GM21737 (cell line): ENCODE results near the gene TBRG4.

Source experiments
- ATAC-seq: cut with Tn5 transposase; IDR thresholded peaks from one replicate; pipeline ENCODE4 v1.9.1; 2021; ENCODE audit warnings: mild to moderate bottlenecking, moderate library complexity; ENCODE audit not compliant: unreplicated experiment

The TBRG4 gene

GRCh38 chr7:45075871-45076796 lies 35.4 kb downstream of the TBRG4 start:
- ATAC-seq: no peak

GRCh38 chr7:45075355-45075644 lies 36.2 kb downstream of the TBRG4 start:
- no peak for ATAC-seq

- no peak for ATAC-seq
Measured at GRCh38 chr7:45074528-45075354, 36.8 kb downstream of the TBRG4 start.

GRCh38 chr7:45073786-45074527 lies 37.5 kb downstream of the TBRG4 start:
- no peak for ATAC-seq

DNA sequence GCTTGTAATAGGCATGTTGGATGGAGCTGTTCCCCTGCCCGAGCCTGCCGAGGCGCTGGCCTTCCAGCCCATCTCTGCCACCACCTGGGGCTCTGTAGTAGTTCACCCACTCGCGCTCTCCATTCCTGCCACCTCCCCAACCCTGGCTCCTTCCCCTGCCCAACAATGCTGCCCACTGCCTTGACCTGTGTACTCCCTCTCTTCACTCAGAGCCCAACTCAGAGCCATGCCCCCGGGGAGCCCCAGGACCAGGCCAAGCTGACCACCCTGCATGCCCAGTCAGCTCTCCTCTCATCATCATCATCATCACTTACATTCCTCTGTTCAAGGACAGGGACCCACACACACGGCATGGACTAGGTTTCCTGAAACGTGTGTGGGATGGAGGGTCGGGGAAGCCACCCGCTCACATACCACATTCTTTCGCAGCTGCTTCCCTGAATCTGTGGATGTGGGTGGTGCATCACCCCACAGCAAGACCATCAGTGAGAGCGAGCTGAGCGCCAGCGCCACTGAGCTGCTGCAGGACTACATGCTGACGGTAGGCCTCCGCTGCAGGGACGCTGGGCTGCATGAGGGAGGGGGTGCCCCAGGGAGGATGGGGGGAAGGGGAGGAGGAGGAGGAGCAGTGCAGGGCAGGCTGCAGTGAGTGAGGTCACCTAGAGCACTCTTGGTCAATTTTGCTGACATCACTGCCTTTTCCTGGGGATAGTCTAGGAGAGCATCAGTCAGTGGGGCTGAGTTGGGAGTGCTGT lies 38.3 kb downstream of the TBRG4 start:
- ATAC-seq: no peak

GRCh38 chr7:45072131-45073030 lies 39.1 kb downstream of the TBRG4 start:
- no peak for ATAC-seq

- no peak for ATAC-seq
Measured at GRCh38 chr7:45071528-45071927, 40.0 kb downstream of the TBRG4 start.

- no peak for ATAC-seq
Measured at GRCh38 chr7:45070254-45070642, 41.2 kb downstream of the TBRG4 start.

- no peak for ATAC-seq
Measured at GRCh38 chr7:45069444-45070253, 41.8 kb downstream of the TBRG4 start.

DNA sequence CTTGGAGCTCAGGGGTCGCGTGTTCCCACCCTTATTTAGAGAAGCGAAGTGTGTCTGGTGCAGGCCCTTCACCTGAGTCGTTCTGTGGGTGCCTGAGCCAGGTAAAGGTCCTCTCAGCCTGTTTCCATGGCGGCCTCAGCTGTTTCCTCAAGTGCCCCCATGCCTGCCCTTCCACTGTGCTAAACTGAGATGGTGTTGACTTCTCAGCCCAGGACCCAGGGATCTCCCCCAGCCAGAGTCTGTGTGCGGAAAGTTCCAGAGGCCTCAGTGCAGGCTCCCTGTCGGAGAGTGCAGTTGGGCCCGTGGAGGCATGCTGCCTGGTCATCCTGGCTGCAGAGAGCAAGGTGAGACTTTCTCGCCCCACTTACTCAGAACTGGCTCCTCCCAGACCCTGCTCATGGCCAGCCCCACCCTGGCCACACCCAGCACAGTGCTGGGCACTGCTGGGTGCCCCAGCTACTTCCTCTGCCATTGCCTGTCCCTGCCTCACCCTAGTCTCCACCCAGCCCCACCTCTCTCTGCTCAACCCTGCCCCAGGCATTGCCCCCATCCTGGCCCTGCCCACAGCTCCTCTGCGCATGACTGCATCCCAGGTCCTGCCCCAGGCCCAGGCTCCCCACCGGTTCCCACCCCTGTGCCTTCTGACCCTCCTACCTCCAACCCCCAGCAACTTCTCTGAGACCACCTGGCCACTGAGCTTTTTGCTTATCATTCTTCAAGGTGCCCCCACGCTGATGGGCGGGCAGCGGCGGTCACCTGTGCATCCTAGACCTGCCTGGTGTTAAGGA lies 43.1 kb downstream of the TBRG4 start:
- ATAC-seq: no peak

DNA sequence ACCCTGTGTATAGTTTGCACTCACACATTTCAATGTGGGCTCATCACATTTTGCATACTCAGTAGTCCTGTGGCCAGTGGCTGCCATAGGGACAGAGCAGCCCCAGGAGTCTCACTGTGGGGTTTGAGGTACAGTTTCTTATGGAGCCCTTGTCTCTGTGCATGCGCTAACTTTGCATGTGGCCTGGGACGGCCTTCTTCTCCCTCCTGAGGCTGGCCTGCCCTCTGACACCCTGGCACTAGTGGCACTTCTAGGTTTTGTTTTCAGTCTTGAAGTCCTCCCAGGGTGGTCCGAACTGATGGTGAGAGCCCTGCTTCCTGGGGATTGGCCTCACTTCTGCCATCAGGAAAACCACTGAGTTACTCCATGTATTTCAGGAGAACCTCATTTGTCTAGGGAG lies 43.9 kb downstream of the TBRG4 start:
- ATAC-seq: no peak

DNA sequence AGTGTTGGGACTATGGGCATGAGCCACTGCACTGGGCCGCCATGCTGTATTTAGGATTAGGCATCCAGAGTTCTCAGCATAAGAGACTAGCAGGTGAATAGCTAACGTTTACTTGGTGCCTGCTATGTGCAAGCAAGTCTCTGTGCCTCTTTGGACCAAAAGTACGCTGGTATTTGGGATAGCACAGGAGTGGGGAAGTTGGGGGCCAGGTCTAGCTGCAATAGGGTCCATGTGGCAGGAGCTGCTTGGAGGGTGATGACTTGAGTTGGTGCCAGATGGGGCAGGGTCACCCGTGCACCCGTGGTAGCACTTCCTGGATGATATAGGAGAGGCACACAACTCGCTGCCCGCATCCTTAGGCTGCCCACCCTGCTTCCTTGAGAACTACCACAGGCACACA lies 45.1 kb downstream of the TBRG4 start:
- ATAC-seq: no peak

DNA sequence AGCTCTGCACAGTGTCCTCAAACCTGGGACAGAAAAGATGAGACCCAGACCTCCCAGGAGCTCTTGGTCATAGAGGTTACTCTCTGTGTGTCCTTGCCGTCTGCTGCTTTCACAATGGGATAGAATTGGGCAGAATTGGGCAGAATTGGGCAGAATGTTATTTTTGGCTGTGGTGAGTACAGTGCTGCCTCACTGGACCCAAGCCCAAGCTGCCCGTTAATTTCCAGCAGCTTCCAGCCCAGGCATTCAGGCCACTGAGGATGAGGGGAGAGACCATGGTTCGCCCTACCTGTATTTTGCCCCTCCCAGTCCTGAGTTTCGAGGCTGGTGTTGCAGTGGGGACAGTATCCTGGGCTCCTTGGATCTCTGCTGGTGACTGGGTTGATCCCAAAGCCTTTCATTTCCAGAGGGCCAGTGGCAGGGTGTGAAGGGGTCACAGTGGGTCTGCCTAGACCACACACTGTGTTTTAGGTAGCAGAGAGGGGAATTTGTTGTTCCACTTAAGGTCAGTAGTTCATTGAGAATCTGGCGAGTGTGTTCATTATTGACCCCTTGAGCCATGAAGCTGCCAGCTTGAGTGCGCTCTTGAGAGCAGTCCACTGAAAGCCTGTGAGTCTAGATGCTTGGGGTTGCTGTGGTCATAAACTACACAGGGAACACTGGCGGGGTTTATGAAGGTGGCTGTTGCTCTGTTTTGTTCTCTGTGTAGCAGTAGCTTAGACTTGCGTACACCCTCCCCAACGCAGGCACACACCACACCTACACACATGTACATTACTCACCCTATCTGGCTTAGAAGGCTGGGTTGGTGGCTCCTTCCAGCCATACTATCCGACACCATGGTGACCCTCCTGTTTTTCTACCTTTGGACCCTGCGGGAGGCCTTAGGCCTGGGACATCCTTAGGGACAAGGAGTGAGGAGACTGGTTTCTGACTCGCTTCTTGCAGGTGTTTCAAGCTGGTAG lies 46.2 kb downstream of the TBRG4 start:
- no peak for ATAC-seq

GRCh38 chr7:45064047-45064725 lies 47.3 kb downstream of the TBRG4 start:
- ATAC-seq: no peak

GRCh38 chr7:45061806-45062425 lies 49.6 kb downstream of the TBRG4 start:
- ATAC-seq: no peak

- ATAC-seq: no peak
Measured at GRCh38 chr7:45061352-45061751, 50.1 kb downstream of the TBRG4 start.
